Activated CD4-positive, alpha-beta T cell treated with anti-CD3 and anti-CD28 coated beads, Interleukin-2, amount 10 ng/mL, durations not matched to agents 7 days and 5 days (primary cell): ENCODE results near the gene FSHR. TPM values are rescaled to one million over a fixed set of nuclear protein-coding genes. Genes with fewer than 3 reads are reported as not detected.

Experiments used
- CTCF ChIA-PET: fragments of 350-600 bp; sonication (Branson Sonifier 250); formaldehyde crosslinking; loops from one replicate; lab custom pipeline; 2021; ENCODE audit warnings: antibody characterized with exemption; lab: Charles Lee
- POLR2A ChIA-PET: fragments of 350-600 bp; sonication (Branson Sonifier 250); formaldehyde crosslinking; loops from one replicate; lab custom pipeline; 2021; ENCODE audit warnings: antibody characterized with exemption; lab: Charles Lee
- DNase-seq: peaks from one replicate; pipeline ENCODE4 v3.0.0-alpha.2; 2020
- H3K27ac Mint-ChIP-seq: one replicate; pipeline ENCODE4 v1.8.0; 2021; ENCODE audit warnings: mild to moderate bottlenecking, moderate library complexity, mixed read lengths
- H3K27me3 Mint-ChIP-seq: one replicate; pipeline ENCODE4 v1.8.0; 2021; ENCODE audit warnings: mixed read lengths
- H3K36me3 Mint-ChIP-seq: one replicate; pipeline ENCODE4 v1.8.0; 2021; ENCODE audit warnings: low read depth, mixed read lengths
- H3K4me1 Mint-ChIP-seq: one replicate; pipeline ENCODE4 v1.8.0; 2021; ENCODE audit warnings: mixed read lengths
- H3K4me3 Mint-ChIP-seq: one replicate; pipeline ENCODE4 v1.8.0; 2021; ENCODE audit warnings: mild to moderate bottlenecking, moderate library complexity, mixed read lengths
- H3K9me3 Mint-ChIP-seq: one replicate; pipeline ENCODE4 v1.8.0; 2021; ENCODE audit warnings: mixed read lengths
- microRNA-seq: library from miRNA; unstranded; fragments of <30 nt; microRNA quantifications from one replicate; pipeline ENCODE4 v1.2.0, GENCODE V29; 2021; ENCODE audit warnings: borderline microRNAs expressed, borderline replicate concordance
- total RNA-seq, 2 experiments: library from RNA; stranded (reverse); gene quantifications; one replicate each; pipeline ENCODE4 v1.2.3, GENCODE V29; 2021

Gene FSHR
- total RNA-seq, 2 experiments from 2014 or later, result not detected

- no peak overlapping the region for H3K27ac Mint-ChIP-seq
- no peaks in the 10 kb centered on the region for H3K9me3 Mint-ChIP-seq
- no peaks in the 10 kb centered on the region for H3K4me1 Mint-ChIP-seq
- POLR2A ChIA-PET, result no interaction called here
- no peaks in the 10 kb centered on the region for H3K36me3 Mint-ChIP-seq
- CTCF ChIA-PET, result no interaction called here
- no peaks in the 10 kb centered on the region for H3K27me3 Mint-ChIP-seq
- no peak overlapping the region for H3K4me3 Mint-ChIP-seq
- DNase-seq, result no peak
Observed at GRCh38 chr2:48934807-48935206, 219.5 kb downstream of the FSHR start.

- ChIA-PET POLR2A (no interaction called here), CTCF (no interaction called here)
Observed at GRCh38 chr2:48933828-48934497, 220.4 kb downstream of the FSHR start.

GRCh38 chr2:48932667-48933066, 221.6 kb downstream of the FSHR start:
- CTCF ChIA-PET, result no interaction called here
- Mint-ChIP-seq H3K36me3 (no peaks in the 10 kb centered on the region), H3K4me1 (no peaks in the 10 kb centered on the region), H3K27ac (no peak overlapping the region), H3K27me3 (no peaks in the 10 kb centered on the region), H3K9me3 (no peaks in the 10 kb centered on the region), H3K4me3 (no peak overlapping the region)
- POLR2A ChIA-PET, result no interaction called here
- DNase-seq, result no peak

More at GRCh38 chr2:48933828-48934497, 220.4 kb downstream of the FSHR start:
- Mint-ChIP-seq H3K9me3 (no peaks in the 10 kb centered on the region), H3K27me3 (no peaks in the 10 kb centered on the region), H3K4me3 (no peak overlapping the region), H3K27ac (no peak overlapping the region), H3K36me3 (no peaks in the 10 kb centered on the region), H3K4me1 (no peaks in the 10 kb centered on the region)
- DNase-seq, result no peak

GRCh38 chr2:48929571-48930301, 224.6 kb downstream of the FSHR start:
- POLR2A ChIA-PET, result no interaction called here
- Mint-ChIP-seq H3K27me3 (no peaks in the 10 kb centered on the region), H3K4me3 (no peak overlapping the region), H3K36me3 (no peaks in the 10 kb centered on the region), H3K27ac (no peak overlapping the region), H3K9me3 (no peaks in the 10 kb centered on the region), H3K4me1 (no peaks in the 10 kb centered on the region)
- CTCF ChIA-PET, result no interaction called here
- no peak for DNase-seq

- POLR2A ChIA-PET, result no interaction called here
- H3K4me1 Mint-ChIP-seq, result no peaks in the 10 kb centered on the region
- CTCF ChIA-PET, result no interaction called here
- no peak overlapping the region for H3K4me3 Mint-ChIP-seq
- no peak for DNase-seq
- H3K27ac Mint-ChIP-seq, result no peak overlapping the region
- no peaks in the 10 kb centered on the region for H3K36me3 Mint-ChIP-seq
- no peaks in the 10 kb centered on the region for H3K27me3 Mint-ChIP-seq
- no peaks in the 10 kb centered on the region for H3K9me3 Mint-ChIP-seq
Observed at GRCh38 chr2:48927355-48927754, 227.0 kb downstream of the FSHR start.

GRCh38 chr2:48915884-48916283, 238.4 kb downstream of the FSHR start:
- H3K27ac Mint-ChIP-seq, result no peak overlapping the region
- DNase-seq, result no peak
- H3K4me1 Mint-ChIP-seq, result no peaks in the 10 kb centered on the region
- ChIA-PET POLR2A (no interaction called here), CTCF (no interaction called here)
- no peaks in the 10 kb centered on the region for H3K36me3 Mint-ChIP-seq
- H3K27me3 Mint-ChIP-seq, result no peaks in the 10 kb centered on the region
- peaks cover 2% of the 10 kb centered on the region for H3K9me3 Mint-ChIP-seq
- H3K4me3 Mint-ChIP-seq, result no peak overlapping the region

- Mint-ChIP-seq H3K36me3 (no peaks in the 10 kb centered on the region), H3K4me3 (no peak overlapping the region), H3K9me3 (peaks cover 2% of the 10 kb centered on the region), H3K27ac (no peak overlapping the region), H3K27me3 (no peaks in the 10 kb centered on the region), H3K4me1 (no peaks in the 10 kb centered on the region)
- ChIA-PET POLR2A (no interaction called here), CTCF (no interaction called here)
- no peak for DNase-seq
Observed at GRCh38 chr2:48915227-48915626, 239.1 kb downstream of the FSHR start.

- ChIA-PET POLR2A (no interaction called here), CTCF (no interaction called here)
- H3K9me3 Mint-ChIP-seq, result peaks cover 2% of the 10 kb centered on the region
- no peak for DNase-seq
- no peaks in the 10 kb centered on the region for H3K36me3 Mint-ChIP-seq
- no peak overlapping the region for H3K4me3 Mint-ChIP-seq
- no peak overlapping the region for H3K27ac Mint-ChIP-seq
- H3K4me1 Mint-ChIP-seq, result no peaks in the 10 kb centered on the region
- H3K27me3 Mint-ChIP-seq, result no peaks in the 10 kb centered on the region
Observed at GRCh38 chr2:48914477-48915089, 239.7 kb downstream of the FSHR start.

Small RNA genes lying within 50 kb of the gene (microRNA-seq; reads per million reads assigned to microRNA genes)
- not detected for gene MIR548BA
